GM13977 (cell line): Measurements from ENCODE around the gene WLS.

ENCODE experiments used
- DNase-seq: peaks from one replicate; pipeline ENCODE4 v3.0.0; 2012; ENCODE audit warnings: low spot score
- in situ Hi-C: fragments of 300-500 bp; cut with MboI; formaldehyde crosslinking; loops from one replicate; pipeline ENCODE4 v1.12.0; 2022; ENCODE audit warnings: low sequenced_read_pairs, low pct_unique_long_range_greater_than_20kb, mixed read lengths, inconsistent platforms; ENCODE audit not compliant: unreplicated experiment
- TF ChIP-seq, protein P1 (sequence below): IDR thresholded peaks from 2 replicates; pipeline ENCODE4 v1.5.1; 2012; ENCODE audit warnings: mild to moderate bottlenecking, control low read depth; ENCODE audit not compliant: insufficient read depth; ENCODE audit errors: extremely low read depth, missing control alignments

Gene WLS

DNA sequence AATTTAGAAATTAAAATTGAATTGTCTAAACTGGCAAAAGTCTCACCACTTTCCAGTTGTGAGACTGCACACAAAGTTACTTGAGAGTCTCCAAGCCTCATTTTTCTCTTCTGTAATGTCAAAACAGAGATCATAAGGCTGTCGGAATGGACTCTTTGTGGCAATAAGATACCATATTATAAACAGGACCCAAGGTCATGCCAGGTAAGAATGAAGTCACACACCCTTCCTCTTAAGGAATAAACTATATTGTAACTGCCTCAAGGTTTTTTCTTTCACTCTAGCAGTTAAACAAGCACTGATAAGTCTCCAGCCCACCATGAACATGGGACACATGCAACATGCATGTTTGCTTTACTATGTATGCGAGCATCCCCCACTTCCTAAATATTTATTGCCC lies 131.8 kb downstream of the WLS start:
- DNase-seq, result no peak
- TF ChIP-seq, protein P1, sequence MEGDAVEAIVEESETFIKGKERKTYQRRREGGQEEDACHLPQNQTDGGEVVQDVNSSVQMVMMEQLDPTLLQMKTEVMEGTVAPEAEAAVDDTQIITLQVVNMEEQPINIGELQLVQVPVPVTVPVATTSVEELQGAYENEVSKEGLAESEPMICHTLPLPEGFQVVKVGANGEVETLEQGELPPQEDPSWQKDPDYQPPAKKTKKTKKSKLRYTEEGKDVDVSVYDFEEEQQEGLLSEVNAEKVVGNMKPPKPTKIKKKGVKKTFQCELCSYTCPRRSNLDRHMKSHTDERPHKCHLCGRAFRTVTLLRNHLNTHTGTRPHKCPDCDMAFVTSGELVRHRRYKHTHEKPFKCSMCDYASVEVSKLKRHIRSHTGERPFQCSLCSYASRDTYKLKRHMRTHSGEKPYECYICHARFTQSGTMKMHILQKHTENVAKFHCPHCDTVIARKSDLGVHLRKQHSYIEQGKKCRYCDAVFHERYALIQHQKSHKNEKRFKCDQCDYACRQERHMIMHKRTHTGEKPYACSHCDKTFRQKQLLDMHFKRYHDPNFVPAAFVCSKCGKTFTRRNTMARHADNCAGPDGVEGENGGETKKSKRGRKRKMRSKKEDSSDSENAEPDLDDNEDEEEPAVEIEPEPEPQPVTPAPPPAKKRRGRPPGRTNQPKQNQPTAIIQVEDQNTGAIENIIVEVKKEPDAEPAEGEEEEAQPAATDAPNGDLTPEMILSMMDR, result no peak
- in situ Hi-C loops, result loop anchor here (25.0 kb wide), 2 partner anchors 237 to 1637 kb away; no protein-coding TSS in a partner anchor

DNA sequence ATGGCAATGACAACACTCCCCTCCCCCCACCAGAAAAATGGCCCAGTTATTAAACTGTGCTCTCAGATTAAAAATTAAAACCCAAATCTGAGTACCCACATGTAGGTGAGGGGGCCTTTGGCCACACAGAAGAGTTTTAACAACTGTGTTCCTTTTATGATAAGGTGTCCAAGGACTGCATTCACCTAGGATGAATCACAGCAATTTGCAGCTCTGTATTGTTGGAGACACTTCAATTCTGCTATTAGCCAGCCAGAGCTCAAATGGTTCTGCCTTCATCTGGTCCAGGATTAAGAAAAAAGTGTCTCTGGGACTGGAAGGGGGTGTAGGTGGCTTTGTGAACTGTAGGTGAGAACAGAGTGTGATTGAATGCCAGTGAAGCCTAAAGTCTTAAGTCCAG lies 138.6 kb downstream of the WLS start:
- in situ Hi-C loops, result no loop called here
- no peak for DNase-seq
- TF ChIP-seq, protein P1, result no peak

DNA sequence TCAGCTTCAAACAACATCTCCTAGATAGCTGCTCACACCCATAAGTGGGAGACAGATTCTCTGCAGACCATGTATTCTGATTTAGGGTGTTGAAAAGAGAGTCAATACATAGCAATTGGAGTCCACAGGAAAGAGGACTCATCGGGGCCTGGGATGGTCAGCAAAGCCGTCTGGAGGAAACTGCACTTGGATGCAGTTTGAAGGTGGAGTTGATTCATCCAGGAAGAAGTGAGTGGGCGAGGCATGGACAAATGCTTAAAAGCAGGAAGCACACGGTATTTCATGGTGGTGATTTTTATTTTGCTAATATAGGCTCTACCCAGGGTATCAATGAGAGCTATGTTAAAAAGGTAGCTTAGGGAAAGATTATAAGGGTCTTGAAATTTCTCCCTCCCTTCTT lies 145.1 kb downstream of the WLS start:
- no peak for DNase-seq
- in situ Hi-C loops, result no loop called here
- TF ChIP-seq, protein P1, result no peak

DNA sequence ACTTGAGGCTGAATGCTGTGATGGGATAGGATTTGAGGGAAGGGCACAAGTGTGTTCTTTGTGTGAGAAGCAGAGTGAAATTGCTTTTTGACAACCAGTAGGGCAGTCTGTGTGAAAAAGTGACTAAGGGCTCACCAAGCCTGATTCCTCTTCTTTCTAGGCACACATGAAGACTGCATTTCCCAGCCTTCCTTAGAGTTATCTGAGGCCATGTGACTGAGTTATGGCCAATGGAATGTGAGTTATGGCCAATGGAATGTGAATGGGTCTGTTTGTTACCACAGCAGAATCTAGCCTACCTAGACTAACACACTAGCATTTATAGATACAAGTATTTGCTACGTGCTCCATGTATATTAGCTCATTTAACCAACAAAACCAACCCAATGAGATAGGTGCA lies 146.6 kb downstream of the WLS start:
- DNase-seq, result no peak
- in situ Hi-C loops, result no loop called here
- TF ChIP-seq, protein P1, result no peak

DNA sequence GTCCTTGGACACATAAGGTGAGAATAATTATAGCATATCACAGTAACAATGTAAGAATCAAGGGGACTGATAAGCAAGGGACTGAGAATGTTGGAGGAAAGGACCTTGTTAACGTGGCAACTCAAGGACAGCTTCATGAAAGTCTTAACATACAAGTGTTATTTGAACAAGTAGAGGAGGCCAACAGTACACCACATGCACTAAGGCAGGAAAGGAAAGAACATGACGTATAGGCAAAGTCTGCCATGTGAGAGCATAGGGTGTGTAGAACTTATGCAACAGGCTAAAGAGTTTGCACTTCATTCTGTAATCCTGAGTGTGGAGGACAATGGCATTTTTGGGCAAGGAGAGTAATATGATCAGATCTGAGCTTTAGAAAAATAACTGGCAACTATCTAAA lies 148.6 kb downstream of the WLS start:
- in situ Hi-C loops, result no loop called here
- DNase-seq, result no peak
- TF ChIP-seq, protein P1, result no peak

DNA sequence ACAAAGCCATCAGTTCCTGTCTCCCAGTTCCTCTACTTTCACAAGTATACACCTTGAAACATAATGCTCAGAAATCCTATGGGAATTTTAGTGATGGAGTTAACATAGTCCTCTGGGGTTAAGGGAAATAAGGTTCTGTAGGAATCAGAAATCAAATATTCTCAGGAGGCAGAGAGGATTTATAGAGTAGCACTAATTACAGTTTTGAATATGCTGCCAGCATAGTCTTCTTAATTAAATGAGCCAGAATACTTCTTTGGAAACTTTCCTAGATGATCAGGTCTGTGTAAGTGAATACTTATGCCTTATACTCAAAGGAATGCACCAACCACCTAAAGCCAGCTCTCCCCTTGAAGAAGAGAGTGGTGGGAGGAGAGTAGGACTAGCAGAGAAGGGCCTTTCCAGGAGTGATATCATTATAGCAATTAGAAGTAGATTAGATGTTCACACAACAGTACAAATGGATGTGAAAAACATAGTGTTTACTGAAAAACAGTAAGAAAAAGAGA lies 150.5 kb downstream of the WLS start:
- DNase-seq, result no peak
- in situ Hi-C loops, result no loop called here
- TF ChIP-seq, protein P1, result no peak

DNA sequence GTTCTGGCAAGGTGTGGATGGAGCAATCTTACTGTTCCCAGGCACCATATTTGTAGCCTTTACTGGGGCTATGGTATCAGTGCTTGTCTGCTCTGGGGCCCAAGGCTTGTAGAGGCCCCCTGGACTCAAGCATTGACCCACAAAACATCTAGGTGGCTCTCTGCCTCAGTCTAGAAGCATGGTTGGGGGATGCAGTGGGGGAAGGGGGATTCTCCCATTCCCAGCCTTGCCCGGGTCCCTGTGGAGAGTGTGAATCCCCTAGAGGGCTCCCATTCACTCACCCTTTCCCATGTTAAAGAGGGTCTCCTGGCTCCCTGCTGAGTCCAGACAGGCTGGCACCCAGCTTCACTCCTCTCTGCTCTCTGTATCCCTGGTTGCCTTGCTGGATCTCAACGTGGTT lies 153.7 kb downstream of the WLS start:
- in situ Hi-C loops, result no loop called here
- DNase-seq, result no peak
- TF ChIP-seq, protein P1, result no peak
